ENCODE measurements around the gene PPP1R16B.

PPP1R16B gene

GRCh38 chr20:38907918-38908677 is 102.6 kb downstream of the PPP1R16B start:
- Histone ChIP-seq H3K4me3 (ENCODE audit: low read depth in 1 of 2, low read length in 1 of 2) (no peak overlapping the region), H3K4me1 (ENCODE audit: control insufficient read depth in 1 of 2, insufficient read depth in 1 of 2, low read depth in 1 of 2, low read length in 1 of 2) (no peaks in the 10 kb centered on the region), H3K27me3 (no peaks in the 10 kb centered on the region), H3K9me3 (no peaks in the 10 kb centered on the region), H3K27ac (no peak overlapping the region), H3K36me3 (no peaks in the 10 kb centered on the region)
- no peak for TF ChIP-seq CTCF (IDR thresholded peaks at IDR 0.05)

GRCh38 chr20:38915355-38915754 is 109.9 kb downstream of the PPP1R16B start:
- Histone ChIP-seq H3K27ac (no peak overlapping the region), H3K36me3 (no peaks in the 10 kb centered on the region), H3K9me3 (no peaks in the 10 kb centered on the region), H3K4me1 (ENCODE audit: control insufficient read depth in 1 of 2, insufficient read depth in 1 of 2, low read depth in 1 of 2, low read length in 1 of 2) (no peaks in the 10 kb centered on the region), H3K4me3 (ENCODE audit: low read depth in 1 of 2, low read length in 1 of 2) (no peak overlapping the region), H3K27me3 (no peaks in the 10 kb centered on the region)
- TF ChIP-seq CTCF (IDR thresholded peaks at IDR 0.05), result no peak

GRCh38 chr20:38917657-38918056 is 112.2 kb downstream of the PPP1R16B start:
- Histone ChIP-seq H3K27ac (no peak overlapping the region), H3K9me3 (no peaks in the 10 kb centered on the region), H3K4me1 (ENCODE audit: control insufficient read depth in 1 of 2, insufficient read depth in 1 of 2, low read depth in 1 of 2, low read length in 1 of 2) (no peaks in the 10 kb centered on the region), H3K4me3 (ENCODE audit: low read depth in 1 of 2, low read length in 1 of 2) (no peak overlapping the region), H3K36me3 (no peaks in the 10 kb centered on the region), H3K27me3 (no peaks in the 10 kb centered on the region)
- TF ChIP-seq CTCF (IDR thresholded peaks at IDR 0.05), result no peak

GRCh38 chr20:38918172-38918571 is 112.7 kb downstream of the PPP1R16B start:
- H3K27ac ChIP-seq, result no peak overlapping the region
- no peak overlapping the region for H3K4me3 ChIP-seq (ENCODE audit: low read depth in 1 of 2, low read length in 1 of 2)
- H3K27me3 ChIP-seq, result no peaks in the 10 kb centered on the region
- H3K36me3 ChIP-seq, result no peaks in the 10 kb centered on the region
- H3K9me3 ChIP-seq, result no peaks in the 10 kb centered on the region
- no peaks in the 10 kb centered on the region for H3K4me1 ChIP-seq (ENCODE audit: control insufficient read depth in 1 of 2, insufficient read depth in 1 of 2, low read depth in 1 of 2, low read length in 1 of 2)
- TF ChIP-seq CTCF (IDR thresholded peaks at IDR 0.05), result no peak

- no peaks in the 10 kb centered on the region for H3K27me3 ChIP-seq
- no peaks in the 10 kb centered on the region for H3K36me3 ChIP-seq
- H3K4me3 ChIP-seq (ENCODE audit: low read depth in 1 of 2, low read length in 1 of 2), result no peak overlapping the region
These were observed 114.2 kb downstream of the PPP1R16B start for GRCh38 chr20:38919683-38920082.

More at GRCh38 chr20:38919683-38920082, 114.2 kb downstream of the PPP1R16B start:
- no peak for TF ChIP-seq CTCF (IDR thresholded peaks at IDR 0.05)
- no peaks in the 10 kb centered on the region for H3K9me3 ChIP-seq
- H3K4me1 ChIP-seq (ENCODE audit: control insufficient read depth in 1 of 2, insufficient read depth in 1 of 2, low read depth in 1 of 2, low read length in 1 of 2), result no peaks in the 10 kb centered on the region
- H3K27ac ChIP-seq, result no peak overlapping the region

All from neutrophil (primary cell).